ENCODE results near the gene COMMD10.

Gene COMMD10

GRCh38 chr5:116292321-116292720 lies 207.5 kb downstream of the COMMD10 start:
- no peak for DNase-seq (ENCODE audit: low spot score)

- DNase-seq (ENCODE audit: low spot score) = no peak
Measured at GRCh38 chr5:116296335-116297072, 211.7 kb downstream of the COMMD10 start.

GRCh38 chr5:116297296-116297814 lies 212.5 kb downstream of the COMMD10 start:
- DNase-seq (ENCODE audit: low spot score) = no peak

DNA sequence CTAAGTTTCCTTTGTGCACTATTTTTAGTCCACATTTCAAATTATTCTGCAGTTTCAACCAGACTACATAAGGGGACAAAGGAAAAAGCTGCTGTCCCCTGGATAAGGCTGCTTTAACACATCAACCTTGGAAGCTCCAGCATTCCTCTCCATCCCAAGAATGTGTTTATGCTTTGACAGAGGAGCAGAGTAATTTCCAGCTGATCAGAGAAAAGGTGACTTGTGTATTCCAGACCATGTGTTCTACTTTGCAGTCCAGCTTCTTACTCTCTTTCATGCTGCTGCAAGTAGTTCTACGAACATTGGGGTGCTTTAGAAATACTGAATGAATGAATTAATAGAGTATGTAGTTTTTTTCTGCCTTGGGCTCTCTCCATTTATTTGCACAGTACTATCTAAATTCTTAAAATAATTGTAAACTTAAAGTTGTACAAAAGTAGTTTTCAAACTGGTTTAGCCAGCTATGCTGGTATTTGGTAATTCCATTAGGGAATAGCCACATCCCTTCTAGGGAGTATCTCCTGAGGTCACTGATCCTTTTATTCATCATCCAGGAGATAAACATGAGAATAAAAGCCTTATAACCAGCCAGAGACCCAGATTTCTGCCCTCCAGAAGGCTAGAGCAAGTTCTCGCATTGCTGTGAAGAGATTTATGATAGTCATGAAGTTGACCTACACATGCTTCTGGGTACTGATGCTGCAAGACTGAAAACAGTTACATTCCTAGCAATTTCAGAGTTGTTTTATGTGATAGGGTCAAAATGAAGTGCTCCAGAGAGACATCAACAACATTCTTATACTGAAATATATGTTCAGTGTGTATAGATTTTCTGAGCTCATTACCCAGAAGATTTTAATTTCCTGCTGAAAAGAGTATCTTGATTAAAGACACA lies 215.2 kb downstream of the COMMD10 start:
- no peak for DNase-seq (ENCODE audit: low spot score)

- no peak for DNase-seq (ENCODE audit: low spot score)
Measured at GRCh38 chr5:116301110-116301509, 216.3 kb downstream of the COMMD10 start.

DNA sequence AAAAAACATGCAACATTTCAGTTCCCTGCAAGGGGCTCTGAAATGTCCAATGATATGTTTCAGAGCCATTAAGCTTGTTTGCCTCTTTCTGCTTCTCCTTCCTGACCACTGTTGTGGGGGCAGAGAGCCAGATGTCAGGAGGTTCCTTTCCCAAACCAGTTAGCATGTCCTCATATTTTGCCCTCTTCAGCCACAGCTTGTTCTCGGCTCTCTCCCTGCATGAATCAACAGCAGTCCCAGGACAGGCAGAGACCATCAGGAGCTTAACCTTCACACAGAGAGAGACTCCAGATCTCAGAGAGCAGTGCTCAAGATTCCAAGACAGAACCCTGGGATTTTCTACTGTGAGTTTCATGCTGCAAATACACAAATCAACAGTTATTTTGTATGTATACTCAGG lies 218.5 kb downstream of the COMMD10 start:
- no peak for DNase-seq (ENCODE audit: low spot score)

DNA sequence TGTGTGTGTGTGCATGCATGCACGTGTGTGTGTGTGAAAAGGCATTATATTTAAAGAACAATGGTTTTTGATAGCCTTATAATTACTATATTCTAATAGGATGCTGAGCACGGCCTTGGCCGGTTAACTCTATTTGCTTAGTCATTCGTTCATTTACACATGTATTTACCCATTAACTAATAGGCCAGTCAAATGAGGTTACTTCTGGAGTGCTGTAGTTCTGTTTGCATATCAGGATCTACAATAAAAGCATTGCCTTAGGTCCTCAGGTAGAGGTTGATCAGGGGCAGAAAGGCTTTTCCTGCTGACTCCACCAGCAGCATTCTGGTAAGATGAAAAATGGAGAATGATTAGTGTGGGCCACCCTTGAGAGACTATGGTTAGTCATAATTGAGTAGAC lies 219.0 kb downstream of the COMMD10 start:
- no peak for DNase-seq (ENCODE audit: low spot score)

DNA sequence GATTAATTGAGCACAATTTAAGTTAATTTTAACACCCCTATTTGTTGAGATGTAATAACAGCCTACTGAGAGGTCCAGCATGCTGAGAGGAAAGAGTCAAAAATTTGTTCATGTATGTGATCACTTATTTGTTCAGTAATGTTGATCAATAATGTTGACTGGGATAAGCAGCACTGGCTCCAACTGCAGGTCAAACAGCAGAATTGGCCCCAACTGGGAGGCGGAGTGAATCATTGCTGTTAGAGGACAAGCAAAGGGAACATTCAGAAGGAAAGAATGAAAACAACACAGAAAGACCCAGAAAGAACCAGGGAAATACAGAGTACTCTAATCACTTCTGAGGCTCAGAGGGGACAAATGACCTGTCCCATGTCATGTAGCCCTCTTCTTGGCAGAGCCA lies 221.1 kb downstream of the COMMD10 start:
- no peak for DNase-seq (ENCODE audit: low spot score)

GRCh38 chr5:116306846-116307245 lies 222.0 kb downstream of the COMMD10 start:
- no peak for DNase-seq (ENCODE audit: low spot score)

- no peak for DNase-seq (ENCODE audit: low spot score)
Measured at GRCh38 chr5:116308391-116308790, 223.6 kb downstream of the COMMD10 start.

DNA sequence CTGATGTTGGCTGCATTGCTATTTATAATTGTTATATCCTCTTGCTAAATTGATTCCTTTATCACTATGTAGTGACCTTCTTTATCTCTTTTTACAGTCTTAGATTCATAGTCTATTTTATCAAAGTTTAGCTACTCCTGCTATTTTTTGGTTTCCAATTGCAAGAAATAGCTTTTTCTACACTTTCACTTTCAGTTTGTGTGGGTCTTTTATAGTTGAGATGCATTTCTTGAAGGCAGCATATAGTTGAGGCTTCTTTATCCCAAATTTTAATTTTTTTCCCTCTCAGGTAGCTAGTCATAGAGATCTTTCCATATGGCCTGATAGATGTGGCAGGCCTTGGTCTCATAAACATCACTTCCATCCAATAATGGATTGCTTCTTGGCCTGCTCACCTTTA lies 228.5 kb downstream of the COMMD10 start:
- DNase-seq (ENCODE audit: low spot score) = no peak

DNA sequence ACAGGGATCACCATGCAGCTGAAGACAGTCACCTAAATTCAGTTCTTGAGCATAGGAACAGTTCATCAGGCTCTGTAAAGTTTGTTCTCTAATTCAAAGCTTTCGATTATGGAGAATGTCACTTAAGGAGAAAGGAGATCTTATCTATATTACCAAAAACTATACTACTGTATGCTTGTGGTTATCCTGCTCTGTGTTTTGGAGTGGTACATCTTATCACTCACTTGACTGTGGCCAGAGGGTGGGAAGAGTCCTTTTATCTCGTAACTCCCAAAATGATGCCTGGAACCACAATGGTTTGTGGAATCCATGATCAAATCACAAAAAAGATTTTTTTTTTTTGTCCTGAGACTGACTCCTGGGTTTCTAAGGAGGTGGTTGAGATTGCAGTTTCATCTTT lies 230.7 kb downstream of the COMMD10 start:
- no peak for DNase-seq (ENCODE audit: low spot score)

GRCh38 chr5:116318091-116318854 lies 233.4 kb downstream of the COMMD10 start:
- DNase-seq (ENCODE audit: low spot score) = no peak

GRCh38 chr5:116320486-116320885 lies 235.7 kb downstream of the COMMD10 start:
- DNase-seq (ENCODE audit: low spot score) = no peak

GRCh38 chr5:116329503-116329902 lies 244.7 kb downstream of the COMMD10 start:
- DNase-seq (ENCODE audit: low spot score) = no peak

- no peak for DNase-seq (ENCODE audit: low spot score)
Measured at GRCh38 chr5:116340799-116341198, 256.0 kb downstream of the COMMD10 start.
